HFFc6 (cell line): Measurements from ENCODE around the gene COX17. TPM values are rescaled to one million over a fixed set of nuclear protein-coding genes. Genes with fewer than 3 reads are reported as not detected.

ENCODE experiments used
- DNase-seq: peaks from one replicate; pipeline ENCODE4 v3.0.0-alpha.2; 2018
- H3K27ac Mint-ChIP-seq: 2 replicates; pipeline ENCODE4 v1.8.0; 2020; ENCODE audit warnings: mild to moderate bottlenecking, mixed read lengths
- H3K27me3 Mint-ChIP-seq: 2 replicates; pipeline ENCODE4 v1.8.0; 2021; ENCODE audit warnings: mild to moderate bottlenecking, moderate library complexity, mixed read lengths; ENCODE audit not compliant: insufficient read depth
- H3K36me3 Mint-ChIP-seq: 2 replicates; pipeline ENCODE4 v1.8.0; 2021; ENCODE audit warnings: low read depth, mixed read lengths
- H3K4me1 Mint-ChIP-seq: 2 replicates; pipeline ENCODE4 v1.8.0; 2020; ENCODE audit warnings: low read depth, mixed read lengths
- H3K4me3 Mint-ChIP-seq: 2 replicates; pipeline ENCODE4 v1.8.0; 2020; ENCODE audit warnings: mild to moderate bottlenecking, moderate library complexity, mixed read lengths
- H3K9me3 Mint-ChIP-seq: 2 replicates; pipeline ENCODE4 v1.8.0; 2020; ENCODE audit warnings: mild to moderate bottlenecking, mixed read lengths
- total RNA-seq, 6 experiments: library from RNA; stranded (reverse); fragmentation: NEBNext Ultra II Directional; extraction: Animal tissue kit (Norgen Biotek cat#: 25700); gene quantifications; 2 replicates in 1 of 6; 3 replicates in 5 of 6; pipeline ENCODE4 v1.2.3, GENCODE V29; 2021
- TF ChIP-seq, protein P1 (sequence below): fragments of 200-600 bp; sonication (generic); IDR thresholded peaks from 2 replicates; pipeline ENCODE4 v1.5.0; 2021; ENCODE audit warnings: antibody characterized with exemption, mild to moderate bottlenecking

COX17 gene
- total RNA-seq, 6 experiments from 2014 or later, result 28.9 to 41.0 (median 35.2) TPM

DNA sequence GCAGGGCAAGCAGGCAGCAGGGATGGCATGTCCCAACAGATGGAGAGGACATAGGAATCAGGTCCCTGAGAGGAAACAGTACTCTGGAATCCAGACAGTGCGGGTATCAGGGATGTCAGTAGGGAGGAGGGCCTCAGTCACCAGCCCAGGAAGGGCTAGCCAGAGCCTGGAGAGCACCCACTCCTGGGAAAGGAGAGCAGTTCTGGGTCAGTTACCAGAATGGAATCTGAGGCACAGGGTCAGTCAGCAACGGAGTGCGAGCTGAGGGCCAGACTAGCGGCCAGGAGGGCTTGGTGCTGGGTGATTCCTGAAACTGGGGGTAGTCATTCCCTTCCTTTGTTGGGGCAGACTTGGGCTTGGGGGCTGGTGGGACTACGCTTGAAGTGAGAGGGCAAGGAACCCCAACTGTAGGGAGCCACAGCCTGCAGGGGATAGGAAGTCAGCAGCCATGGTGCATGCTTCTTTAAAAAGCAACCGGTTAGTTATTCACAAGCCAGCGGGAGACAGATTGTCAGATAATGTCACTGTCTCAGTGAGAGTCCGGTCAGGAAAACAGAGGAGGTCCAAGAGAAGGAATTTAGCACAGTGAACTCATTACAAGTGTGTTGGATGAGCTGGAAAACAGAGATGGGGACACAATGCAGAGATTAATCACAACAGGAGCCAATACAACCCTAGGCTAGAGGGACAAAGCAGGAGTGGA is 51.6 kb downstream of the COX17 start:
- Mint-ChIP-seq H3K27me3 (peaks cover 11% of the 10 kb centered on the region), H3K4me3 (no peak overlapping the region), H3K4me1 (peaks cover 18% of the 10 kb centered on the region), H3K9me3 (no peaks in the 10 kb centered on the region), H3K27ac (no peak overlapping the region), H3K36me3 (no peaks in the 10 kb centered on the region)
- DNase-seq, result no peak
- TF ChIP-seq, protein P1, sequence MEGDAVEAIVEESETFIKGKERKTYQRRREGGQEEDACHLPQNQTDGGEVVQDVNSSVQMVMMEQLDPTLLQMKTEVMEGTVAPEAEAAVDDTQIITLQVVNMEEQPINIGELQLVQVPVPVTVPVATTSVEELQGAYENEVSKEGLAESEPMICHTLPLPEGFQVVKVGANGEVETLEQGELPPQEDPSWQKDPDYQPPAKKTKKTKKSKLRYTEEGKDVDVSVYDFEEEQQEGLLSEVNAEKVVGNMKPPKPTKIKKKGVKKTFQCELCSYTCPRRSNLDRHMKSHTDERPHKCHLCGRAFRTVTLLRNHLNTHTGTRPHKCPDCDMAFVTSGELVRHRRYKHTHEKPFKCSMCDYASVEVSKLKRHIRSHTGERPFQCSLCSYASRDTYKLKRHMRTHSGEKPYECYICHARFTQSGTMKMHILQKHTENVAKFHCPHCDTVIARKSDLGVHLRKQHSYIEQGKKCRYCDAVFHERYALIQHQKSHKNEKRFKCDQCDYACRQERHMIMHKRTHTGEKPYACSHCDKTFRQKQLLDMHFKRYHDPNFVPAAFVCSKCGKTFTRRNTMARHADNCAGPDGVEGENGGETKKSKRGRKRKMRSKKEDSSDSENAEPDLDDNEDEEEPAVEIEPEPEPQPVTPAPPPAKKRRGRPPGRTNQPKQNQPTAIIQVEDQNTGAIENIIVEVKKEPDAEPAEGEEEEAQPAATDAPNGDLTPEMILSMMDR, result no peak

DNA sequence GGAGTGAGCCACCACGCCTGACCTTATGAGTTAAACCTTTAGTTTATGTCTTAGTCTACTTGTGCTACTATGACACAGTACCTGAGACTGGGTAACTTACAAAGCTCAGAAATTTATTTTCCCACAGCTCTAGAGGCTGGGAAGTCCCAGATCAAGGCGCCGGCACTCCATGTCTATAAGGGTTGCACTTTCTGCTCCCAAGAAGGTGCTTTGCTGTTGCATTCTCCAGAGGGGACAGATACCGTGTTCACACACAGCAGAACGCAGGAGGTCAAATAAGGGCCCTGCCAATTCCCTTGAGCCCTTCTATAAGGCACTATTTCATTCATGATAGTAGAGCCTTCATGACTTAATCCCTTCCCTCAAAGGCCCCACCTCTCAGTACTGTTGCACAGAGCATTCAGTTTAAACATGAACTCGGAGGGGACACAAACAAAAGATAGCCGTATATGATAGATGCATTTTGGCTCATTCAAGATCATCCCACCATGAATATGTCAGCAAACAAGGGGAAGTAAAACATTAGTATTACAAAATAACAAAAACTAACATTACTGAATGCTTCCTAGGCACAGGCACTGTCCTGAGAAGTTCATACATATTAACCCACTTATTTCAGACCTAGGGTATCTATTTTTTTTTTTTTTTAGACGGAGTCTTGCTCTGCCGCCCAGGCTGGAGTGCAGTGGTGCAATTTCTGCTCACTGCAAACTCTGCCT is 53.0 kb downstream of the COX17 start:
- H3K27ac Mint-ChIP-seq, result no peak overlapping the region
- no peak overlapping the region for H3K4me3 Mint-ChIP-seq
- DNase-seq, result no peak
- H3K4me1 Mint-ChIP-seq, result peaks cover 5% of the 10 kb centered on the region; the same call in 1 of the 2 replicates
- H3K27me3 Mint-ChIP-seq, result peaks cover 21% of the 10 kb centered on the region
- H3K9me3 Mint-ChIP-seq, result no peaks in the 10 kb centered on the region
- H3K36me3 Mint-ChIP-seq, result no peaks in the 10 kb centered on the region
- TF ChIP-seq, protein P1, result no peak

DNA sequence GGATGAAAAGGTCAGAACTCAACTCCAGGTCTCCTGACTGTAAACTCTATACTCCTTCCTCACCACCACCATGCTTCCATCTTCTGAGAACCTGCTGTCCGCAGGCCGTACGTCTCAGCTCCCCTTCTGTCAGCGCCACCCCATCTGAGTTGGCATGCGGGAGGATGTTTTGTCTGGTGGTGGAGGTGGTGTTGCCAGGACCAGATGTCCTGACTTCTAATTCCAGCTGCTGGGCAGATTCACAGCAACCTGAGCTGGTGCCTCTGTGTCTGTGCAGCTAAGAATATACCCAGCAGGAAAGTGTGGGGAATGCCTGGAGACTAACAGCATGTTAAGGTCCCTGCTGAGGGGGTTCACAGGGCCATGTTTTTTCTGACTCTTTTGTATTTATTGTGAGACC is 56.3 kb downstream of the COX17 start:
- Mint-ChIP-seq H3K36me3 (no peaks in the 10 kb centered on the region), H3K27ac (no peak overlapping the region), H3K4me1 (peaks cover 6% of the 10 kb centered on the region; the same call in 1 of the 2 replicates), H3K27me3 (peaks cover 29% of the 10 kb centered on the region), H3K9me3 (no peaks in the 10 kb centered on the region), H3K4me3 (no peak overlapping the region)
- TF ChIP-seq, protein P1, result no peak
- no peak for DNase-seq

Other genes starting within 250 kb of the COX17 start
- gene TMEM39A, start 213.8 kb downstream of the COX17 start, total RNA-seq, result 10 to 100 TPM; 47.3 to 58.8 (median 55.5) TPM
- 10 to 100 TPM; 18.7 to 26.9 (median 20.4) TPM for gene POGLUT1, start 208.4 kb downstream of the COX17 start, total RNA-seq
- gene TIMMDC1, start 178.9 kb downstream of the COX17 start, total RNA-seq, result 100 to 1,000 TPM; 111 to 125 (median 112) TPM
- not detected for gene CD80, start 117.8 kb downstream of the COX17 start, total RNA-seq
- 1 to 10 TPM in 2 of 6 experiments, under 1 TPM in 4; 0.10 to 1.8 (median 0.19) TPM for gene ADPRH, start 97.9 kb downstream of the COX17 start, total RNA-seq
- not detected for gene PLA1A, start 79.5 kb downstream of the COX17 start, total RNA-seq
- under 1 TPM in 4 of 6 experiments, not detected in 2; 0.14 to 0.98 (median 0.70) TPM for gene POPDC2, start 16.8 kb downstream of the COX17 start, total RNA-seq
- gene CFAP91, start 25.6 kb upstream of the COX17 start, total RNA-seq, result not detected
- not detected for gene NR1I2, start 104.7 kb upstream of the COX17 start, total RNA-seq